ENCODE results near the gene DDX55. TPM values are rescaled to one million over a fixed set of nuclear protein-coding genes. Genes with fewer than 3 reads are reported as not detected.
A peak's percentile ranks its signal among the peaks of the same experiment; 100 is the strongest.

Gene DDX55
- total RNA-seq, 5 donors from 2014 or later (not counting 1 experiment from before 2014, with no cell fraction given) = 28.9 to 45.8 (median 41.8) TPM

- DNase-seq (no peak), ATAC-seq (replicated peaks in 1 of 4) (no peak)
- Histone ChIP-seq H3K27me3 (replicated peaks in 1 of 2; ENCODE audit: control insufficient read depth in 2 of 2, extremely low read depth in 1 of 2, insufficient read depth in 2 of 2, low read length in 1 of 2) (no peaks in the 10 kb centered on the region), H3K27ac (ENCODE audit: low read length) (no peak overlapping the region), H3K9me3 (no peaks in the 10 kb centered on the region), H3K4me3 (ENCODE audit: control insufficient read depth in 1 of 2, extremely low read depth in 1 of 2, low read length in 1 of 2) (no peak overlapping the region), H3K36me3 (ENCODE audit: control insufficient read depth in 2 of 2, extremely low read depth in 1 of 2, insufficient read depth in 1 of 2, low read length in 1 of 2) (peaks cover 20 to 44% of the 10 kb centered on the region in 2 donors), H3K4me1 (ENCODE audit: control insufficient read depth in 1 of 2, extremely low read depth in 1 of 2, insufficient read depth in 2 of 2, low read length in 2 of 2) (no peaks in the 10 kb centered on the region)
- H3K27me3 Mint-ChIP-seq = no peaks in the 10 kb centered on the region
- H3K4me1 Mint-ChIP-seq = peaks cover 0 to 13% (median 12%) of the 10 kb centered on the region in 3 donors
- no peak overlapping the region for H3K4me3 Mint-ChIP-seq
- ChIA-PET CTCF (interaction anchor here in 1 of 2 donors (0.5 kb wide), 1 partner anchor 222 kb away, joined by 3 read pairs; no protein-coding TSS in a partner anchor), POLR2A (no interaction called here)
- no peaks in the 10 kb centered on the region for H3K9me3 Mint-ChIP-seq
- 95% methylated on average over 4 of the region's 4 CpGs for WGBS (ENCODE audit: insufficient coverage)
- no peak overlapping the region for H3K27ac Mint-ChIP-seq
- peaks cover 37% of the 10 kb centered on the region for H3K36me3 Mint-ChIP-seq
Measured at GRCh38 chr12:123656392-123656791, 54.5 kb downstream of the DDX55 start.

GRCh38 chr12:123657211-123657610 is 55.3 kb downstream of the DDX55 start:
- peaks cover 33% of the 10 kb centered on the region for H3K36me3 Mint-ChIP-seq
- ATAC-seq (replicated peaks in 1 of 4) (no peak), DNase-seq (no peak)
- no peaks in the 10 kb centered on the region for H3K9me3 Mint-ChIP-seq
- Histone ChIP-seq H3K27me3 (replicated peaks in 1 of 2; ENCODE audit: control insufficient read depth in 2 of 2, extremely low read depth in 1 of 2, insufficient read depth in 2 of 2, low read length in 1 of 2) (no peaks in the 10 kb centered on the region), H3K9me3 (no peaks in the 10 kb centered on the region), H3K36me3 (ENCODE audit: control insufficient read depth in 2 of 2, extremely low read depth in 1 of 2, insufficient read depth in 1 of 2, low read length in 1 of 2) (peaks cover 20 to 37% of the 10 kb centered on the region in 2 donors), H3K4me1 (ENCODE audit: control insufficient read depth in 1 of 2, extremely low read depth in 1 of 2, insufficient read depth in 2 of 2, low read length in 2 of 2) (no peaks in the 10 kb centered on the region), H3K27ac (ENCODE audit: low read length) (no peak overlapping the region), H3K4me3 (ENCODE audit: control insufficient read depth in 1 of 2, extremely low read depth in 1 of 2, low read length in 1 of 2) (no peak overlapping the region)
- CTCF ChIA-PET = no interaction called here
- no peak overlapping the region for H3K4me3 Mint-ChIP-seq
- H3K27ac Mint-ChIP-seq = no peak overlapping the region
- 95% methylated on average over 9 of the region's 9 CpGs for WGBS (ENCODE audit: insufficient coverage)
- peaks cover 0 to 13% (median 12%) of the 10 kb centered on the region in 3 donors for H3K4me1 Mint-ChIP-seq
- no peaks in the 10 kb centered on the region for H3K27me3 Mint-ChIP-seq
- POLR2A ChIA-PET = no interaction called here

- Histone ChIP-seq H3K27ac (ENCODE audit: low read length) (no peak overlapping the region), H3K9me3 (no peaks in the 10 kb centered on the region), H3K4me3 (ENCODE audit: control insufficient read depth in 1 of 2, extremely low read depth in 1 of 2, low read length in 1 of 2) (no peak overlapping the region), H3K36me3 (ENCODE audit: control insufficient read depth in 2 of 2, extremely low read depth in 1 of 2, insufficient read depth in 1 of 2, low read length in 1 of 2) (peaks cover 22 to 31% of the 10 kb centered on the region in 2 donors), H3K27me3 (replicated peaks in 1 of 2; ENCODE audit: control insufficient read depth in 2 of 2, extremely low read depth in 1 of 2, insufficient read depth in 2 of 2, low read length in 1 of 2) (no peaks in the 10 kb centered on the region), H3K4me1 (ENCODE audit: control insufficient read depth in 1 of 2, extremely low read depth in 1 of 2, insufficient read depth in 2 of 2, low read length in 2 of 2) (no peaks in the 10 kb centered on the region)
- no CpG with 5 or more reads among the region's 5 CpGs for WGBS (ENCODE audit: insufficient coverage)
- DNase-seq (no peak), ATAC-seq (replicated peaks in 1 of 4) (no peak)
- H3K27me3 Mint-ChIP-seq = no peaks in the 10 kb centered on the region
- no peaks in the 10 kb centered on the region for H3K9me3 Mint-ChIP-seq
- peak overlapping the region; percentile 46 to 75 for H3K27ac Mint-ChIP-seq
- peak overlapping the region in 1 of 3 donors; percentile 13 for H3K4me3 Mint-ChIP-seq
- ChIA-PET CTCF (interaction anchor here in 1 of 2 donors (0.9 kb wide), 1 partner anchor 14 kb away, joined by 4 read pairs; no protein-coding TSS in a partner anchor), POLR2A (no interaction called here)
- H3K36me3 Mint-ChIP-seq = peaks cover 24% of the 10 kb centered on the region
- H3K4me1 Mint-ChIP-seq = peaks cover 0 to 13% (median 12%) of the 10 kb centered on the region in 3 donors
Measured at GRCh38 chr12:123659996-123660727, 58.3 kb downstream of the DDX55 start.

- no peak overlapping the region for H3K4me3 ChIP-seq (ENCODE audit: control insufficient read depth in 1 of 2, extremely low read depth in 1 of 2, low read length in 1 of 2)
- no peaks in the 10 kb centered on the region for H3K27me3 ChIP-seq (replicated peaks in 1 of 2; ENCODE audit: control insufficient read depth in 2 of 2, extremely low read depth in 1 of 2, insufficient read depth in 2 of 2, low read length in 1 of 2)
- 95% methylated on average over 8 of the region's 8 CpGs for WGBS (ENCODE audit: insufficient coverage)
- Mint-ChIP-seq H3K4me1 (peaks cover 9 to 16% (median 15%) of the 10 kb centered on the region in 3 donors), H3K27ac (no peak overlapping the region), H3K9me3 (no peaks in the 10 kb centered on the region), H3K4me3 (no peak overlapping the region), H3K36me3 (no peaks in the 10 kb centered on the region), H3K27me3 (no peaks in the 10 kb centered on the region)
- H3K4me1 ChIP-seq (ENCODE audit: control insufficient read depth in 1 of 2, extremely low read depth in 1 of 2, insufficient read depth in 2 of 2, low read length in 2 of 2) = peaks cover 0 to 15% of the 10 kb centered on the region in 2 experiments
- ChIA-PET POLR2A (no interaction called here), CTCF (interaction anchor here (0.6 to 0.9 kb wide), 4 partner anchors 9 to 209 kb away, joined by 3 read pairs; no protein-coding TSS in a partner anchor)
- DNase-seq (no peak), ATAC-seq (replicated peaks in 1 of 4) (no peak)
- H3K9me3 ChIP-seq = no peaks in the 10 kb centered on the region
- H3K27ac ChIP-seq (ENCODE audit: low read length) = no peak overlapping the region
- peaks cover 0 to under 1% of the 10 kb centered on the region in 2 donors for H3K36me3 ChIP-seq (ENCODE audit: control insufficient read depth in 2 of 2, extremely low read depth in 1 of 2, insufficient read depth in 1 of 2, low read length in 1 of 2)
Measured at GRCh38 chr12:123667771-123668170, 65.9 kb downstream of the DDX55 start.

Other genes starting within 250 kb of the DDX55 start
- gene SBNO1, start 237.3 kb upstream of the DDX55 start, total RNA-seq = 10 to 100 TPM; 36.1 to 42.1 (median 38.6) TPM
- 10 to 100 TPM; 21.1 to 34.2 (median 31.8) TPM for gene KMT5A, start 218.0 kb upstream of the DDX55 start, total RNA-seq
- 10 to 100 TPM in 1 of 5 donors, 1 to 10 TPM in 4; 6.0 to 10.2 (median 7.1) TPM for gene RILPL2, start 165.4 kb upstream of the DDX55 start, total RNA-seq
- 10 to 100 TPM; 32.6 to 46.1 (median 43.2) TPM for gene SNRNP35, start 144.0 kb upstream of the DDX55 start, total RNA-seq
- 1 to 10 TPM; 2.8 to 8.9 (median 6.1) TPM for gene RILPL1, start 68.4 kb upstream of the DDX55 start, total RNA-seq
- gene TMED2, start 17.5 kb upstream of the DDX55 start, total RNA-seq = 100 to 1,000 TPM in 3 of 5 donors, 10 to 100 TPM in 2; 86.4 to 129 (median 115) TPM
- 10 to 100 TPM; 44.7 to 51.8 (median 47.0) TPM for gene EIF2B1, start 31.6 kb downstream of the DDX55 start, total RNA-seq
- gene GTF2H3, start 31.7 kb downstream of the DDX55 start, total RNA-seq = 10 to 100 TPM; 23.7 to 27.2 (median 24.9) TPM
- gene TCTN2, start 69.0 kb downstream of the DDX55 start, total RNA-seq = 10 to 100 TPM in 1 of 5 donors, 1 to 10 TPM in 4; 5.3 to 11.9 (median 6.6) TPM
- 10 to 100 TPM; 34.9 to 47.2 (median 46.3) TPM for gene ATP6V0A2, start 110.3 kb downstream of the DDX55 start, total RNA-seq
- gene DNAH10, start 160.2 kb downstream of the DDX55 start, total RNA-seq = under 1 TPM; 0.08 to 0.32 (median 0.19) TPM

All from T-cell (primary cell).